ENCODE data around the gene NISCH.

NISCH gene

DNA sequence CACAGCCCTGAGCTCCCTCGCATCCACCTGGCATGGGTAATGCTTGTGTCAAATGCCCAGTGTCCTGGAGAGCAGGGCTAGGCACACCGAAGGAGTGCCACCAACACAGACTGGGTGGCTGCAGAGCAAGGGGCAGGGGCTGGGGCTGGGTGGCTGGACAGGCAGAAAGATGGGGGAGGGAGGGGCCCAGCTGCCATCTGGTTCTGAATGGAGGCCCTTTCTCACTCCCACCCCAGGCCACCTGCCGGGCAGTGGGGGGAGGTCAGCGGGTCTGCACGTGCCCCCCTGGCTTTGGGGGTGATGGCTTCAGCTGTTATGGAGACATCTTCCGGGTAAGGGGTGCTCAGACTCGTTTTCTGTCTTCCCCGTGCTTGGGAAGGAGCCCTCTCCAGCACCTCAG, 56.7 kb downstream of the NISCH start:
- TF ChIP-seq, protein P1, sequence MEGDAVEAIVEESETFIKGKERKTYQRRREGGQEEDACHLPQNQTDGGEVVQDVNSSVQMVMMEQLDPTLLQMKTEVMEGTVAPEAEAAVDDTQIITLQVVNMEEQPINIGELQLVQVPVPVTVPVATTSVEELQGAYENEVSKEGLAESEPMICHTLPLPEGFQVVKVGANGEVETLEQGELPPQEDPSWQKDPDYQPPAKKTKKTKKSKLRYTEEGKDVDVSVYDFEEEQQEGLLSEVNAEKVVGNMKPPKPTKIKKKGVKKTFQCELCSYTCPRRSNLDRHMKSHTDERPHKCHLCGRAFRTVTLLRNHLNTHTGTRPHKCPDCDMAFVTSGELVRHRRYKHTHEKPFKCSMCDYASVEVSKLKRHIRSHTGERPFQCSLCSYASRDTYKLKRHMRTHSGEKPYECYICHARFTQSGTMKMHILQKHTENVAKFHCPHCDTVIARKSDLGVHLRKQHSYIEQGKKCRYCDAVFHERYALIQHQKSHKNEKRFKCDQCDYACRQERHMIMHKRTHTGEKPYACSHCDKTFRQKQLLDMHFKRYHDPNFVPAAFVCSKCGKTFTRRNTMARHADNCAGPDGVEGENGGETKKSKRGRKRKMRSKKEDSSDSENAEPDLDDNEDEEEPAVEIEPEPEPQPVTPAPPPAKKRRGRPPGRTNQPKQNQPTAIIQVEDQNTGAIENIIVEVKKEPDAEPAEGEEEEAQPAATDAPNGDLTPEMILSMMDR (conservative IDR thresholded peaks at IDR 0.05; ENCODE audit: low read depth): no peak
- ChIA-PET CTCF (no interaction called here), POLR2A (ENCODE audit: low non-redundant PET) (no interaction called here)
- H3K27ac ChIP-seq: no peak overlapping the region
- DNase-seq (ENCODE audit: low spot score): no peak

DNA sequence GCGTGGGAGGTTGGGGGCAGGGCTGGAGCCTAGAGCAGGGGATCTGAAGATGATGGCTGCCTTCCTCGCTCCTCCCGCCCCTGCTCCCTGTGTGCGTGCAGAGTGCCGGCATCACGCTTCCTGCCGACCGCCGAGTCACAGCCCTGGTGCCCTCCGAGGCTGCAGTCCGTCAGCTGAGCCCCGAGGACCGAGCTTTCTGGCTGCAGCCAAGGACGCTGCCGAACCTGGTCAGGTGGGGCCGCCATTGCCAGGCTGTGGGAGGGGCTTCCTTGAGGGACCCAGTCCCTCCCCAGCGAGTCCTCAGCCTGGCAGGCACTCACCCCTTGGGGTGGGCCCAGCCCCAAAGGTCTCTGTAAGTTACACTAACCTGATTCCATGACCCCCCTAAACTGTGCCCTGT, 57.3 kb downstream of the NISCH start:
- ChIA-PET CTCF (no interaction called here), POLR2A (ENCODE audit: low non-redundant PET) (no interaction called here)
- no peak for DNase-seq (ENCODE audit: low spot score)
- TF ChIP-seq, protein P1 (conservative IDR thresholded peaks at IDR 0.05; ENCODE audit: low read depth): no peak
- H3K27ac ChIP-seq: no peak overlapping the region

DNA sequence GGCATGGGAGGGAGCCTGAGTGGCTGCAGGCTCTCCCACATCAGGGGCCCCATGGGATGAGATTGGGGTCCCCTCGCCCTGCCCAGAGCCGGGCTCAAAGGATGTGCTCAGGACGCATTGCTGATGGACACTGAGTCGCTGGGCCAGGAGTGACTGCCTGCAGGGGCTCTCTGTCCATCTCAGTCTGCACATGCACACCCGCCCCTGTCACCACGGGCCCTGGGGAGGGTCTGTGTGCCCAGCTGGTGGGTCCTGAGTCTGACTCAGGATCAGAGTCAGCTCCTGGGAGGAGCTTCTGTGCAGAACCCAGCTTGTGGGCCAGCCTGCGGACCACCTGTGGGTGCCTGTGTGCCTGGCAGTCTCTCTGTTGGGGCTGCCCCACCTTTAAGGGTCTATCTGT, 57.9 kb downstream of the NISCH start:
- no peak for DNase-seq (ENCODE audit: low spot score)
- POLR2A ChIA-PET (ENCODE audit: low non-redundant PET): no interaction called here
- H3K27ac ChIP-seq: no peak overlapping the region
- CTCF ChIA-PET: no interaction called here
- TF ChIP-seq, protein P1 (conservative IDR thresholded peaks at IDR 0.05; ENCODE audit: low read depth): no peak

DNA sequence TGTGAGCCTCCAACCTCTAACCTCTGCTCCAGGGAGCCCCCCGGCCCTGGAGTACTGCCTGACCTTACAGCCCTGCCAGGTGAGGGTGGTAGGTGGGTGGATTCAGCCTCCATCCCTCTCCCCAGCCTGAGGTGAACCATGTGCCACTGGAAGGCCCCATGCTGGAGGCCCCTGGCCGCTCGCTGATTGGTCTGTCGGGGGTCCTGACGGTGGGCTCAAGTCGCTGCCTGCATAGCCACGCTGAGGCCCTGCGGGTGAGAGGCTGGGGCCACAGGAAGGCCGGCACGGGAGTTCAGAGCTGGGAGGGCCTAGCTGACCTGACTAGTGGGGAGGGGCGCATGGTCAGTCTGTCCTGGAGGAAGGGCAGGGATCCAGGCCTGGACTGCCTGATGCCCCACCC, 59.2 kb downstream of the NISCH start:
- POLR2A ChIA-PET (ENCODE audit: low non-redundant PET): no interaction called here
- TF ChIP-seq, protein P1 (conservative IDR thresholded peaks at IDR 0.05; ENCODE audit: low read depth): no peak
- H3K27ac ChIP-seq: no peak overlapping the region
- CTCF ChIA-PET: no interaction called here
- DNase-seq (ENCODE audit: low spot score): no peak

DNA sequence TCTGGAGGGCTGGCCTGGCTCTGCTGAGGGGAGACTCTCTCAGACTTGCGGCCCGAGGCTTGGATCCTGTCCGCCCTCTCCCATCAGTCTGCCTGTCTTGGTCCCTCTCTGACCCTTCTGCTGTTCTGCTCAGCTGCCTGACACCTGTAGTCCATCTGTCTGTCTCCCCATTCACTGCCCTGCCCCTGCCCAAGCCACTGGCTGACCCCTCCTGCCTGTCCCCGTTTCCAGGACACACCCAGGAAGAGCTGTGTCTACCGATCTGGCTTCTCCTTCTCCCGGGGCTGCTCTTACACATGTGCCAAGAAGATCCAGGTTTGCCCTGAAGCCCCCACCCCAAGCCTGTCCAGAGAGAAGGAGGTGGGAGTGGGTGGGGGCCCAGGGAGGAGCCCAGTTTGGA, 59.8 kb downstream of the NISCH start:
- no peak for DNase-seq (ENCODE audit: low spot score)
- H3K27ac ChIP-seq: no peak overlapping the region
- CTCF ChIA-PET: interaction anchor here (0.6 kb wide), 1 partner anchor 89 kb away, joined by 5 read pairs; no protein-coding TSS in a partner anchor
- POLR2A ChIA-PET (ENCODE audit: low non-redundant PET): no interaction called here
- TF ChIP-seq, protein P1 (conservative IDR thresholded peaks at IDR 0.05; ENCODE audit: low read depth): no peak

DNA sequence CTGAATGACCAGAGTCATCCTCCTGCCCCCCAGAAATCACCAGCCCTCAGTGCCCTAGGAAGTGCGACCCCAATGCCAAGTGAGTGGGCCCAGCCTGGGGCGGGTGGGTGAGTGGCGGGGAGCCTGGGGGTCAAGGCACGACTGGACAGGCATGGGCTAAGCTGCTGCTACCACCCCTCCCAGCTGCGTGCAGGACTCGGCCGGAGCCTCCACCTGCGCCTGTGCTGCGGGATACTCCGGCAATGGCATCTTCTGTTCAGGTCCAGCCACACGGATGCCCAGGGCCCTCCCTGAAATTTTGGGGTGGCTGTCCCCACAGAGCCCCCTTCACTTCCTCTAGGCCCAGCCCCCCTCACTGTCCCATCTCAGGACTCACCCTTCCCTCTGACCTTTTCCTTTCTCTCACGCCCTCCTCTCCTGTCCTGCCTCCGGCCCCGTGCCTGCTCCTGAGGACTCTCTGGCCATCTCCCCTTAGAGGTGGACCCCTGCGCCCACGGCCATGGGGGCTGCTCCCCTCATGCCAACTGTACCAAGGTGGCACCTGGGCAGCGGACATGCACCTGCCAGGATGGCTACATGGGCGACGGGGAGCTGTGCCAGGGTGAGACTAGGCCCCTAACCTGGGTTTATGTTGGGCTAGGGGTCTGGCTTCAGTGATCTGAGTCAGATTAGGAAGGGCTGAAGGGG, 61.2 kb downstream of the NISCH start:
- POLR2A ChIA-PET (ENCODE audit: low non-redundant PET): no interaction called here
- CTCF ChIA-PET: no interaction called here
- no peak overlapping the region for H3K27ac ChIP-seq
- TF ChIP-seq, protein P1 (conservative IDR thresholded peaks at IDR 0.05; ENCODE audit: low read depth): no peak
- no peak for DNase-seq (ENCODE audit: low spot score)

All from RWPE1 (cell line).